HCT116 (cell line): ENCODE data around the gene PAM16. TPM values are rescaled to one million over a fixed set of nuclear protein-coding genes. Genes with fewer than 3 reads are reported as not detected.
A peak's percentile ranks its signal among the peaks of the same experiment; 100 is the strongest.

Experiments
- ATAC-seq: fragments of 200-7000 bp; cut with Tn5 transposase; 2 replicates; pipeline ENCODE4 v1.9.1; 2020; ENCODE audit warnings: mild to moderate bottlenecking, moderate library complexity
- BruUV-seq: library from RNA; stranded (reverse); fragments of 400-500 nt; replicated peaks from 2 replicates; lab custom pipeline; 2021; lab: Mats Ljungman, UMichigan
- CTCF ChIA-PET: fragments of 300-600 bp; sonication (Branson Sonifier 250); formaldehyde crosslinking; loops from one replicate; lab custom pipeline; 2021; ENCODE audit warnings: antibody characterized with exemption; lab: Charles Lee
- POLR2A ChIA-PET: fragments of 300-600, 350-600 bp; sonication (Branson Sonifier 250); formaldehyde crosslinking; loops from one replicate; lab custom pipeline; 2021; ENCODE audit warnings: antibody characterized with exemption; lab: Charles Lee
- RAD21 ChIA-PET, 2 experiments: fragments of 300-600 bp; sonication (Branson Sonifier 250); formaldehyde crosslinking; loops; one replicate each; lab custom pipeline; 2023; ENCODE audit warnings: low total read pairs in 2 of 2; ENCODE audit not compliant: uncharacterized antibody in 2 of 2, unreplicated experiment in 2 of 2, low non-redundant PET in 1 of 2; lab: Charles Lee
- DNase-seq: peaks from one replicate; pipeline ENCODE4 v3.0.0-alpha.2; 2010; ENCODE audit warnings: low read depth, low spot score
- H2AFZ ChIP-seq: fragments of 200-600 bp; shearing (Covaris generic), sonication (generic); 2 replicates; pipeline ENCODE4 v1.6.1; 2017; ENCODE audit warnings: low read depth, mixed run types, mixed read lengths, antibody characterized with exemption, low read length; ENCODE audit not compliant: poor library complexity, severe bottlenecking
- H3K27ac ChIP-seq: 2 replicates; pipeline ENCODE4 v1.5.1; 2012; ENCODE audit warnings: low read depth, low read length
- H3K27me3 ChIP-seq: fragments of 200-600 bp; sonication (generic); 2 replicates; pipeline ENCODE4 v1.6.1; 2016; ENCODE audit warnings: mixed run types, low read length, mixed read lengths; ENCODE audit not compliant: insufficient read depth
- H3K36me3 ChIP-seq, 2 experiments: fragments of 200-500 bp in 1 of 2; fragments of 200-600 bp in 1 of 2; sonication (Bioruptor generic) in 1 of 2; sonication (generic) in 1 of 2; 2 replicates each; pipeline versions ENCODE4 v1.5.1 to v1.6.1; 2014 to 2016; ENCODE audit warnings: low read length in 2 of 2, inconsistent platforms in 1 of 2, mixed read lengths in 1 of 2, mixed run types in 1 of 2; ENCODE audit not compliant: insufficient read depth in 2 of 2, control insufficient read depth in 1 of 2
- H3K4me1 ChIP-seq, 2 experiments: fragments of 200-600 bp in 1 of 2; sonication (generic) in 1 of 2; 2 replicates each; pipeline versions ENCODE4 v1.5.1 to v1.6.1; 2012 to 2017; ENCODE audit warnings: low read length in 2 of 2, inconsistent platforms in 1 of 2, mild to moderate bottlenecking in 1 of 2, mixed read lengths in 1 of 2, mixed run types in 1 of 2, moderate library complexity in 1 of 2; ENCODE audit not compliant: insufficient read depth in 2 of 2, control insufficient read depth in 1 of 2
- H3K4me2 ChIP-seq: fragments of 200-600 bp; sonication (generic); 2 replicates; pipeline ENCODE4 v1.6.1; 2017; ENCODE audit warnings: mixed run types, low read length, mixed read lengths
- H3K4me3 ChIP-seq, 2 experiments: fragments of 200-600 bp in 1 of 2; sonication (generic) in 1 of 2; replicated peaks in 1 of 2; 2 replicates each; pipeline ENCODE4 v1.5.1; 2011 to 2016; ENCODE audit warnings: low read length in 2 of 2, control low read depth in 1 of 2, low read depth in 1 of 2, mild to moderate bottlenecking in 1 of 2, mixed read lengths in 1 of 2, mixed run types in 1 of 2
- H3K79me2 ChIP-seq: fragments of 200-600 bp; sonication (generic); 2 replicates; pipeline ENCODE4 v1.6.1; 2017; ENCODE audit warnings: mild to moderate bottlenecking, mixed run types, low read length, moderate library complexity, mixed read lengths; ENCODE audit not compliant: insufficient read depth
- H3K9ac ChIP-seq: fragments of 200-600 bp; sonication (generic); 2 replicates; pipeline ENCODE4 v1.6.1; 2016; ENCODE audit warnings: low read length, mixed read lengths
- H3K9me2 ChIP-seq: fragments of 200-600 bp; sonication (generic), shearing (Covaris generic); 2 replicates; pipeline ENCODE4 v1.6.1; 2017; ENCODE audit warnings: mixed run types, mild to moderate bottlenecking, moderate library complexity; ENCODE audit not compliant: insufficient read depth
- H3K9me3 ChIP-seq, 2 experiments: fragments of 200-500 bp in 1 of 2; fragments of 200-600 bp in 1 of 2; sonication (Bioruptor generic) in 1 of 2; sonication (generic) in 1 of 2; 2 replicates each; pipeline ENCODE4 v1.6.1; 2014 to 2017; ENCODE audit warnings: low read length in 2 of 2, mixed read lengths in 2 of 2, inconsistent platforms in 1 of 2, low read depth in 1 of 2, mild to moderate bottlenecking in 1 of 2, mixed run types in 1 of 2, moderate library complexity in 1 of 2; ENCODE audit not compliant: control insufficient read depth in 1 of 2, insufficient read depth in 1 of 2
- H4K20me1 ChIP-seq: fragments of 200-600 bp; sonication (generic), shearing (Covaris generic); 2 replicates; pipeline ENCODE4 v1.6.1; 2017; ENCODE audit warnings: mixed run types, mild to moderate bottlenecking, moderate library complexity; ENCODE audit not compliant: insufficient read depth
- ATF3 ChIP-seq: IDR thresholded peaks from 2 replicates; pipeline ENCODE4 v1.6.1; 2012
- CEBPB ChIP-seq: IDR thresholded peaks from 2 replicates; pipeline ENCODE4 v1.6.1; 2012; ENCODE audit warnings: low read depth
- EGR1 ChIP-seq: IDR thresholded peaks from 2 replicates; pipeline ENCODE4 v1.6.1; 2012; ENCODE audit warnings: low read depth
- ELF1 ChIP-seq: IDR thresholded peaks from 2 replicates; pipeline ENCODE4 v1.6.1; 2012; ENCODE audit warnings: low read depth, borderline replicate concordance
- EZH2 ChIP-seq: fragments of 200-600 bp; sonication (generic); IDR thresholded peaks from 2 replicates; pipeline ENCODE4 v1.6.1; 2017; ENCODE audit warnings: antibody characterized with exemption, mixed run types
- POLR2AphosphoS5 ChIP-seq: IDR thresholded peaks from 2 replicates; pipeline ENCODE4 v1.6.1; 2011; ENCODE audit warnings: mild to moderate bottlenecking, low read depth, low read length, moderate library complexity
- RAD21 ChIP-seq: IDR thresholded peaks from 2 replicates; pipeline ENCODE4 v1.6.1; 2012; ENCODE audit warnings: low read depth, mild to moderate bottlenecking
- REST ChIP-seq: IDR thresholded peaks from 2 replicates; pipeline ENCODE4 v1.6.1; 2012; ENCODE audit warnings: low read depth
- YY1 ChIP-seq: IDR thresholded peaks from 2 replicates; pipeline ENCODE4 v1.6.1; 2011; ENCODE audit warnings: low read length, low read depth, moderate library complexity, mild to moderate bottlenecking; ENCODE audit not compliant: insufficient replicate concordance; ENCODE audit errors: extremely low read depth
- ZBTB33 ChIP-seq: IDR thresholded peaks from 2 replicates; pipeline ENCODE4 v1.6.1; 2011; ENCODE audit warnings: mild to moderate bottlenecking, low read length, moderate library complexity; ENCODE audit not compliant: insufficient replicate concordance; ENCODE audit errors: extremely low read depth
- ZNF274 ChIP-seq: fragments of 200-500 bp; sonication (Bioruptor generic); IDR thresholded peaks from 2 replicates; pipeline ENCODE4 v1.6.1; 2014; ENCODE audit warnings: mild to moderate bottlenecking, low read depth, low read length, inconsistent platforms
- intact Hi-C: fragments of 100-400 bp; cut with micrococcal nuclease; formaldehyde crosslinking; loops from 2 replicates; pipeline ENCODE4 v1.10.0; 2022
- total RNA-seq: library from RNA; stranded (reverse); gene quantifications from one replicate; pipeline ENCODE4 v1.2.1, GENCODE V29; 2021; ENCODE audit not compliant: unreplicated experiment

Gene PAM16
- total RNA-seq, 1 experiment from 2014 or later = 102 TPM

- no peaks in the 10 kb centered on the region for H3K27me3 ChIP-seq
- H3K4me2 ChIP-seq = peak overlapping the region; percentile 64
- no peak overlapping the region; the same call in 1 of the 2 replicates for H3K27ac ChIP-seq
- CTCF ChIA-PET = interaction anchor here (0.6 to 2.2 kb wide), 2 partner anchors 14 to 20 kb away, joined by 3 to 9 read pairs; no protein-coding TSS in a partner anchor
- H3K9me3 ChIP-seq = no peaks in the 10 kb centered on the region
- no TSS peak for BruUV-seq
- H3K79me2 ChIP-seq = no peaks in the 10 kb centered on the region
- intact Hi-C loops = no loop called here
- TF ChIP-seq CEBPB (no peak), ZBTB33 (no peak), EZH2 (no peak), YY1 (no peak), REST (no peak), RAD21 (no peak), ZNF274 (no peak), EGR1 (no peak), POLR2AphosphoS5 (no peak), ATF3 (no peak), ELF1 (no peak)
- TF ChIP-seq, all 23 proteins: peak for 0
- Histone ChIP-seq H3K4me1 (peaks cover 52 to 74% of the 10 kb centered on the region in 2 experiments), H3K9ac (0 out of 2 replicates have a peak overlapping the region, but pooled peaks have one; percentile 38), H2AFZ (no peak overlapping the region), H3K9me2 (no peaks in the 10 kb centered on the region), H4K20me1 (no peaks in the 10 kb centered on the region), H3K36me3 (no peaks in the 10 kb centered on the region), H3K4me3 (no peak overlapping the region)
- no peak for ATAC-seq
- ChIA-PET POLR2A (interaction anchor here (0.7 to 0.9 kb wide), 2 partner anchors 20 to 76 kb away, joined by 3 to 4 read pairs; partner anchors contain the start of gene TFAP4), RAD21 (interaction anchor here in 1 of 2 experiments (1.2 kb wide), 1 partner anchor 688 kb away, joined by 3 read pairs; no protein-coding TSS in a partner anchor)
- no peak for DNase-seq
Measured at GRCh38 chr16:4293181-4293716, 57.9 kb downstream of the PAM16 start.
